GM19455 (cell line): ENCODE results near the gene MAOB.

Experiments used
- ATAC-seq: cut with Tn5 transposase; IDR thresholded peaks from one replicate; pipeline ENCODE4 v1.9.1; 2021; ENCODE audit not compliant: unreplicated experiment

Gene MAOB

DNA sequence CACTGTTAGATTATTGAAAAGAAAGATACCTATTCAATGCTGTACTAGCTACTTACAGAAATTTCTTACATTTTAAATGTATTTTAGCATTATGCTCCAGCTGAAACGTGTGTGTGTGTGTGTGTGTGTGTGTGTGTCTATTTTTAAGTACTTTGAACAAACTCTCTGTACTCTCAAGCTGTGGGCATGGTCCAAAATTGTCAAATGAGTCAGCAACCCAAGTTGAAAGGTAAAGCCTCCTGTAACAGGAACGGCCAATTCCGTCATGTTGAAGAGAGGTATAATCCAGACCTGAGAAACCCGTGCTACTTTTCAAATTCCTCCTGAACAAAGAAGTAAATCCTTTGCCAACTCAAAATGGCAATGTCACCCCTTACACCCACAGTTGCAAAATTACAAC lies 20.5 kb downstream of the MAOB start:
- no peak for ATAC-seq

DNA sequence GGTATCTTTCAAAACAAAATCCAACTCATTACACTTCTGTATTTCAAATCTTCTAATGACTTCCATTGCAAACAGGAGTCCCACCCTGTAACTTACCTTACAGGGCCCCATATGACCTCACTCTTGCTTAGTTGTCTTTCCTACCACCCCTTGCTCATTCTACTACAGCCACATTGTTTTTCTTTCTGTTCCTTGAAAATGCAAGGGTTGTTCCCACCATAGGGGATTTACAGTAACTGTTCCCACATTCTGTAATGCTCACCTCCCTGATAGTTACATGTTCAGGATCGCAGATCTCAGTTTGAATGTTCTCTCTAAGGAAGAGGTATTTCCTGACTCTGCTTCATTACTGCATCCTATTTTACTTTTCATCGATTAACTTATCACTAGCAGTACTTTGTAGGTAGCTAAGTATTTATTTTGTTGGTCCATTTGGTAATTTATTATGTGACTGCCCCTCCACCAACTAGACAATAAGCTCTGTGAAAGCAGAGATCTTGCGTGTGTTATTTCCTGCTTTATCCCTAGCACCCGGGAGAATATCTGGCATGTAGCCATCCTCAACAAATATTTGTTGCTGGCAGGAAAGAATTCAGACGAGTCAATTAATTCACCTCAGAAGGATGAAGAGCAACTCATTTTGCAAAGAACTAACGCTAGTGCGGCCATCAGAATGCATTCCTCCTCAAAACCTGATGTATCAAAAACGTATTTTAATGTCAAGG lies 21.4 kb downstream of the MAOB start:
- no peak for ATAC-seq

DNA sequence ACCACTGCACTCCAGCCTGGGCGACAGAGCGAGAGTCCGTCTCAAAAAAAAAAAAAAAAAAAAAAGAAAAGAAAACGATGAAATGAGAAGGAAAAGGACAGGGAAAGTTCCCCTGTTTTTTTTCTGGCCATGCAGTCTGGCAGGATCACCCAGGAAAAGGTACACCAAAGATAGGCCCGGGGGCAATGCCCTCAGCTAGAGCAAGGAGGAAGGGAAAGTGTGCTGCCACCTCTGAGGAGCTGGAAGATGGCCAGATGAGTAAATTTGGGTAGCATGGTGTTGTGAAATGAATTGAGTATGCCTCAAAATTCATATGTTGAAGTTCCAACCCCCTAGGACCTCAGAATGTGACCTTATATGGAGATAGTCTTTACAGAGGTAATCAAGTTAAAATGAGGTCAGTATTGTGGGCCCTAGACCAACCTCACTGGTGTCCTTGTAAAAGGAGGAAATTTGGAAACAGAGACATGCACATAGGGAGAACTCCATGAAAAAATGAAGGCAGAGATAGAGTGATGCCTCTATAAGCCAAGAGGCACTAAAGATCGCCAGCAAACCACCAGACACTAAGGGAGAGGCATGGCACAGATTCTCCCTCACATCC lies 28.9 kb downstream of the MAOB start:
- ATAC-seq, result no peak

DNA sequence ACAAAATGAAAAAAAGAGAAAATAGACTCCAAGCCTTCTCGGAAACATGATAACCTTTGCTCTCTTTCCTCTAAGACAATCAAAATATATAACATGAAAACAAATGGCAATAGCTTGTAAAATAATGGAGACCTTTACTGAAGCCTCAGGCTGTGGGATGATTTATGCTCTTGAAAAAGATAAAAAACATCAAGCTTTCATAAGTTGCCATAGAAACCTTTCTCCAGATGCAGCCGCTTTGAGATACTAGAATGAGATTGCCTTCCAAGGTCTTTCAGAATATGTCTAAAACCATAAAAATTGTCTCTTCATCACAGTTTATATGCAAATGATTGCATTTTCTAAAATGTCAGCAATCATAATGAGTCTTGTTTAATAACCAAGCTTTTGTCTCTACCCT lies 31.6 kb downstream of the MAOB start:
- no peak for ATAC-seq

DNA sequence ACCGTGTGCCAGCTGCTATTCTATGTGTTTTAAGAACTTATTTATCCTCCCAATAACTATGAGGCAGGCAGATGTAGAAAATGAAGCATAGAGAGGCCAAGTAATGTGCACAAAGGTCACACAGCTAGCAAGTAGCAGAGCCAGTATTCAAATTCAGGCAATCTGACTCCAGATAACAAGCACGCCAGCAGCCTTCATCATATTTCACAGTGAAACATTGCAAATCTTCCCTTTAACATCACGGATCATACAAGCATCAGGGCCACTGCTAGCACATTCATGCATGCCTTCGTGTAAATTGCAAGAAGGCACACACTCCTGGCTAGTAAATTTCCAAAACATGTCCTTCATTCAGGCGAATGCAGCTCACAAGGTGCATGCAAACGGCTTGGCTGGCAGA lies 33.1 kb downstream of the MAOB start:
- no peak for ATAC-seq

DNA sequence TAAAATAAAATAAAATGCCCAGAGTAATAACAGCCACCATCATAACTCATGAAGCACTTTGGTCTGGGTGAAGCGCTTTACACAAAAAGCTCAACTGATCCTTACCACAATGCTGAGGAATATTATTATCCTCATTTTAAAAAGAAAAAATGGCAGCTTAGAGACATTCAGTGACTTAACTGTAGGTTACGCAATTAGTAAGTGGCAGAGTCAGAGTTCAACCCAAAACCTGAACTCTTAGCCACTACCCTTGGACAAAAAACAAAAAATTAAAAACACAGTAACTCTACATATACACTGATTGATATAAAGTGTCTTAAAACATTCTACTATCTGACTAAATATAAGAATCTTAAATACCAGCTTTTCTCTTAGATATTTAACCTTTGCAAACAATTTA lies 34.9 kb downstream of the MAOB start:
- no peak for ATAC-seq

DNA sequence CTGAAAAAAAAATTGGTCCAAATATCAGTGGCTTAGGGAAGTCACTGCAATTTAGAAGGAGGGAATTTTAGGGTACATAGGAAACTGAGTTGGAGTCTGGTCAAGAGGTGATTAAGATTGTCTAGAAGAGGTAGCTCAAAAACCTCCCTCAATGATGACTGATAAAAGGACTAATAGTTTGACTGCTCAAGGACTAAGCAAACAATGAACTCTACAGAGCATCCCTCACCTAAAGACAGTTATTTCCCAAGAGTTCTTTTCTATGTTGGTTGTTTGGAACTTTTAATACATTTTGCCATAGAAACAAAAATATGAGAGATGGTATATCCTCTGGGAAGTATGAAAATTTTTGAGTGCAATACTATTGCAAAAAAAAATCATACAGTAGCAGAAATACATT lies 35.7 kb downstream of the MAOB start:
- ATAC-seq, result no peak

DNA sequence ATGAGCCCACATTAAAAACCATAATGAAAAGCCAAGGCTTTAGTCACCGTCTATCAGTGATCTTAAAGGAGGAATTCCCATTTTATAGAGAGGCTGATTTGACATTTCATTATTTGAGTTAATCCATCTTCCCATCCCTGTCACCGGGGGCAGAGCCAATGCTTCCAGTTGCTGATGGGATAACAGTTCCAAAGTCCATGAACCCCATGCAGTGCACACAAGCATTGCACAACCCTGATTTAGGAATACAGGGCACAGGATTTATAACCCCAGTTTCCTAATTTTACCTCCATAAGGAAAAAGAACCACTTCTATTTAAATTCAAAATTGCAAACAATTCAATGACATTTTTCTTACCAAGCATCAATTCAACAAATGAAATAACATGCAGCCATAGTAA lies 36.5 kb downstream of the MAOB start:
- ATAC-seq, result no peak

DNA sequence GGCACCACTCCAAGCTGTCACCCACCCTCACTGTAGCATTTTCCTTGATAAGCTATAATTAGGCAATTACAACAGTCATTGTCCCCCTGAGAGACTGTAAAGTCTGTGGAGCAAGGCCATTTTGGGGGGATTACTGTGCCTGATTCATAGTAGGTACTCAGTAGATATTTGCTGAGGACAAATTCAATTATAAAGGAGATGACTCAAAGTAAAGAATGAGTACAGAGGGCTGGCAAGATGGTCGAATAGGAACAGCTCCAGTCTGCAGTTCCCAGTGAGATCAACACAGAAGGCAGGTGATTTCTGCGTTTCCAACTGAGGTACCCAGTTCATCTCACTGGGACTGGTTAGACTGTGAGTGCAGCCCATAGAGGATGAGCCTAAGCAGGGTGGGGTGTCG lies 42.0 kb downstream of the MAOB start:
- no peak for ATAC-seq

DNA sequence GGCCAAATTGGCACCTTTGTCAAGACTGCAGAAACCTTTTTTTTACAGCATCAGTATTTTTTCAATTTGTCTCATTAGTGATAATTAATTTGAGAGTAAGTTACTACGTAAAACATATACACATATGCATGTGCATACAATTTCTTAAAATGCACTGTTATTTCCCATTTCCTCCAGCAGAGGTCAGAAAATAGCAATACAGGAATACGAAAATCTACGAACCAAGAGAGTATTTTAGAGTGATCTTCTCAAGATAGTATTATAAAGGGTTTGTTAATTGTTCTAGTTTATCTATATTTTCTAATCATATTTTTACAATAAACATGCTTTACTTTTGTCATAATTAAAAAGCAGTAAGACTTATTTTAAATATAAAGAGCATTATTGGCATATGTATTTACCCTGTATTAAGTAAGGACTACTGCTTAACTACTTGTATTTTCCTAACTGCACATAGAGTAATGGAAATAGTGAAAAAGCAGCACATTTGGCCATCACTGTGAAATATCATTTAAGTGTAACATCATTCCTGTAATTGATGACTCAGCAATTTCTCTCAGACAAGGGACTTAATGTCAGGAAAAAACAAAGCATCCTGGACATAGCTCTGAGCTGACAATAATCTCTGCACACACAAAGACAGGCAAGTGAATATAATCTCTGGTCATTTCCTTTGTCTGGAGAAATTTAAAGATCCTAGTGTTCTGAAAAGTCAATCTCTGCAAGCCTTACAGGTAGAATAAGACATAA lies 45.6 kb downstream of the MAOB start:
- ATAC-seq, result no peak

DNA sequence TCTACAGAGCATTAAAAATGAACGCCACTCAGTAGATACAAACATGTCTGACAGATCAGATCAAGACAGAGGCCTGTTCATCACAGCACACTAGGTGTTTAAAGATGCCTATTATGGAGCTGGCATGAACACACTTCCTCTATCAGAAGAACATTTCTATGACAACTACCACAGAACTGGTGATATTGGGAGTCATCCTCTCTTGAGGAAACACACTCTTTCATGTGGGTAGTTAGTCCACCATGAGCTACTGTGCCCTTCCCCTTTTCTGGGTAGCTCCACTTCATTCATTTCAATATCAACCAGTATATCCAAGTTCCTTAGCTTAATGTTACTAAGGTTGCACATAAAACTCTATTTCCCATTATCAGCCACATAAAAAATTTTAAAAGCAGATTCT lies 46.7 kb downstream of the MAOB start:
- no peak for ATAC-seq

DNA sequence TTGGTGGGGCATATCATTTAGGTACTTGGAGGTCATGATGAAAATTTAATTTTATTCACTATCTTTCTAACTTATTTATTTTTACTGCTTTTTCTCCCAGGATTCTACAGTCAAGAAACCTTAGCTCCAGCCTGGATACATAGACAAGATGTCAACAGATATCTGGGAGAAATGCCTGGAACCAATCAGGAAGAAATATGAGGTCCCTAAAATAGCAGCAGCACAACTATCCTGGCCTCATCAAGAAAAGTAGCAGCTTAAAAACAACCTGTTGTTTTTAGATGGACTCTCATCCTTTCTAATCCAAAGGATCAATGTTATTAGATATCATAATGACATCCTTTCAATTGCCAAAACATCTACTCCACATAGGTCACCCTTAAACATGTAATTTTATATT lies 54.5 kb downstream of the MAOB start:
- ATAC-seq, result no peak

DNA sequence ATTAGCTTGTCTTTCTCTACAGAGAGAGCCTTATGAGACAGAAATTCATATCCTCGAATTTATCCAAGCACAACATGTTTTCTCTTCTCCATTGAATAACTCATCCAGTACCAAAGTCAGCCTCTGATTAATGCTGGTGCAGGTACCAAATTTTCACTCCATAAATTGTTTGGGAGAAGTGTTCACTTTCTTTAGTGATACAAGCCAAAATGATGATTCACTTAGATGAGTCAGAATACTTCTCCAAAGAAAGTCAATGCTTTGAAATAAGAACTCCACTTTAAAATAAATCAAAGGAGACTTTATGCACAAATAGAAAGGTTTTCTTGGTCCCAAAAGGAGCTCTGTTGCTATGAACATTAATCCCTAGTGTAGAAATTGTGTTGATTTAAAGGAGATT lies 60.2 kb downstream of the MAOB start:
- ATAC-seq, result no peak

DNA sequence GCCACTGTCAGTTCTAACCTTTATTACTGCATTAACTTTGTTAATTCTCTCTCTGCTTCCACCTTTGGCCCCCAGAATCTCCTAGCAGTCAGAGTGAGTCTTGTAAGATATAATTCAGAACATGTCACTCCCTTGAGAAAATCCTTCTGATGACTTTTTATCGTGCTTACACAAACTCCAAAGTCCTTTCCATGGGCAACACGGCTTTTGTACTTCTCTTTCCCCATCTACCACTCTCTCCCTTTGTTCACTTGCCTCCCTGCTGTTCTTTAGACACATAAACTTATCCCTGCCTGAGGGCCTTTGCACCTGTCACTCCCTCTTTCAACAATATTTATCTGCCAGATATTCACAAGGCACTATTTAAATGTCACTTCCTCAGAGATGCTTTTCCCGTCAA lies 64.8 kb downstream of the MAOB start:
- no peak for ATAC-seq

DNA sequence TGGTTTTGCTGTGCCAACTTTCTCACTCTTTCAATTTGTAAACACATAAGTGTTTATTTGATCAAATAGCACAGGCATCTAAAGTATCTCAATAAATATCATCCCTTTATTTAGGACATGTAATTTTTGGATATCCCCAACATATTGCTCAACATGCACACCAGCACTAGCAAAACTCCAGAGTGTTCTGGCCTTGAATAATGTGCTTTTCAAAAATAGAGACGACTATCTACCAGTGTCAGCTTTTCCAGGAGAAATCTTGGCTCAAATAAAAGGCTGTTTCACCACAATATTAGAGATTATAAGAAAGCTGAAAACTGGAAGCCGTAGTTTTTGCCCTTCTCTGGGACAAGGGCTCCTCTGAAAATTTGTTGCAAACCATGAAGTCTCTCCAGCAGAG lies 67.0 kb downstream of the MAOB start:
- no peak for ATAC-seq

DNA sequence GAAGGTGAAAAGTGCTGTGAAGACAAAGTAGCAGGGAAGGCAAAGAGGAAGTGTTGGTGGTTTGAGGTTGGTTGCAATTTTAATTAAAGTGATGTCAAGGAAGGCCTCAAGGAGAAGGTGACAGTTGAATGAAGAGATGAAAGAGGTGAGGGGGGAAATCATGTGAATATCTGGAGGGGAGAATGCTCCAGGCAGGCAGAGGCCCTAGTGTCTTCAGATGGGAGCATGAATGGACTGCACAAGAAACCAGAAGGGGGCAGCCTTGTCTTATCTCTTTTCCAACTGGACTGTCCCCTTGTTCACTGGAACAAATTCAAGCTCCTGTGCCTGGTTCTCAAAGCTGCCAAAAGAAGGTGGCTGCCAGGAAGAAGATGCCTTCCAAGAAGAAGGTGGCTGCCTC lies 68.4 kb downstream of the MAOB start:
- ATAC-seq, result no peak

DNA sequence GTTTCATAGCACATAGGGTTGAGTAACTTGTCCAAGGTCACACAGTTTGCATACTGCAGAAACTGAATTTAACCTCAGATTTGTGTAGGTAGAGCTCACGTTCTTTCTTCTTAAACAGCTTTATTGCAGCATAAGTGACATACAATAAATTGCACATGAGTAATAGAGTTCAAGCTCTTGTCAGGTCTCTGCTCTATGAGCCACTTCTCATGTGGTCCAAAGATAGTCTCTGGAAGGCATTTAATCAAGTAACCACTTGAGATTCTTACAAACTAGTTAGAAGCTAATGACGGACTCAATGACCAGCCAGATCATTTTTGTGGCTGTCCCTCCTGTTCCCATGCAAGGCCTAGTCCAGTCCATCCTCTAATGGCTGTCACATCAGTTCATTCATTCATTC lies 68.9 kb downstream of the MAOB start:
- ATAC-seq, result no peak

DNA sequence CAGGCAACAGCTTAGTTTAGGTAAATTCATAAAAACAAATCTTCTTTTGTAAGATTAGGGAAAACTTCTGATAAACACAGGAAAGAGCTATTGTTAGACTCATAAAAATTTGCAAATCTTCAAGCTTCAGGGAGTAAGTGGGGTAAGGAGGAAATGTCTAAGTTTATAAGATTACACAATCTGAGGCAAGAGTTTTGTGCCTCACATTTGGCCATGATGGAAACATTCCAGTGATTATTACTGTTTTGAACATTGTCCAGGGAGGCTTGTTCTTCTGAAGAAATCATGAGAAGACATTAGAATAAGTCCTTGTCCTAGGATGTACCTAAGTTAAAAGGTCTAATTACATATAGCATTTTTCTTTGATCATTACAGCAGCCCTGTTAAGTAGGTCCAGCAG lies 72.8 kb downstream of the MAOB start:
- ATAC-seq, result no peak

DNA sequence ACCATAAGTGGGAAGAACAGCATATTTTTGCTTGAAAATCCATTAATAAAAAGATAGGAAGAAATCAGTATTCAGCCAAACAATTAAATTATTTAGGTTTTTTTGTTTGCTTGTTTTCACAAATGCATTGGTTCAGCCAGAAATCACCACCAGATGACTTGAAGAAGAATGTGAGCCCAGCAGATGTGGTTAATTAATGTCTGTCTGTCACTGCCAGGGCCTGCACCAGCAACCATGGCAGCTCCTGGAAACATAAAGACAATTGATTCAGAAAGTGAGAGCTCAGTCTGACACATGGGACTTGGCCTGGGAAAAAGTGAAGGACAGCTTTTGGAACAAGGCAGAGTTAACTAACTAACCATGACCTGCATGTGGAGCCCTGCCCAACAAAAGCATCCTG lies 74.0 kb downstream of the MAOB start:
- no peak for ATAC-seq

DNA sequence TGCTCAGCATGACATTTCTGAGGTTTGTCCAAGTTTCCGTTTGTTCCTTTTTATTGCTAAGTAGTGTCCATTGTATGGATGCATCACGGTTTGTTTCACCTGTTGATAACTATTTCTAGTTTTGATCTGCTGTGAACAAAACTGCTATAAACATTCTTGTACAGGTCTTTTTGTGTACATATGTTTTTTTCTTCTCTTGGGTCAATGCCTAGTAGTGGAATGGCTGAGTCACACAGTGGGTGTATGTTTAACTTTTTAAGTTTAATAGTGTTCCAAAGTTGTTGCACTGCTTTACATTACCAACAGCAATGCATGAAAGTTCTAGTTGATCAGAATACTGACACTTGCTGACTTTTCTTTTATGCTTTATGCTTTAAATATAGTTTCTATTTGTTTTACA lies 76.7 kb downstream of the MAOB start:
- ATAC-seq, result no peak

DNA sequence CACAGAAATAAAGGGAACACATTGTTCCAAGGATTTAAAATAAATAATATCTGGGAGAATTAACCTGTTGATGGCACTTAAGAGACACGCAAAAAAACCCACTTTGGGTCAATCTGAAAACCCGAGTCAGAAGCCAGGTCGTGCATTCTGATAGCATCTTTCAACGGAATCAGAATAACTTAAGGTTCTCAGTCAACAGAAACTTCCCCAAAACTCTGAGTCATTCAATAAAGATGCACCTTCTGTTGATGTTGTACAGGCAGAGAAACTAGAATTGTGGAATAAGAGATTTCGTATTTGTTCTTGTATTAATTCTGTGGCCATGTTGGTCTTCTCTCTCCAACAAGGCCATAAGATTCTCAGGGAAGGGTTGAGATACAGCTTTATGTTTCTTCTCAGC lies 78.2 kb downstream of the MAOB start:
- no peak for ATAC-seq

DNA sequence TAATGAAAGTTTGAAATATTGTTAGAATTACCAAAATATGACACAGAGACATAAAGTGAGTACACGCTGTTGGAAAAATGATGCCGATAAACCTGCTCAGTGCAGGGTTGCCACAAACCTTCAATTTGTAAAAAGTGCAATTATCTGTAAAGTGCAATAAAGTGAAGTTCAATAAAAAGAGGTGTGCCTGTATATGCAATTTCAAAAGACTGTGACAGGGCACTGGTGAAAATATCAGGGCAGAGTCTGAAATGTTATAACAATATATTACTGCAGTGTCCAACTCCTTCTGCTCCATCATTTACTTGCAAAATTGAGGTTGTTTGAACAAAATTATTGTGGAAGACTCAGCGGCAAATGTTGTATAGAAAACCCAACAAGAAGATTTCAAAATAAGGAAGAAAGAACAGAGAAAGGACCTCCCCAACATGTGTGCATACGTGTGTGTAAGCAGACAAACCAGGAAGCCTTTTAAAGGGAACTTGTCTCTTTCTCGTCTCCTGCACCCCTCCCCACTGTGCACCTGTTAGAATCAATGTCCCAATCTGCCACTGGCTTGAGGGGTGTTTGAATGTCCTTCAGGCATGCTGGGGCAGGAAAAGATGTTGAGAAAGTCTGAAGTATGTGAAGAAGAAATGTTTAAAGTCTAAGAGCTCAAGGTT lies 96.2 kb downstream of the MAOB start:
- ATAC-seq, result no peak
